Hypothalamus (tissue), 51 donors: ENCODE data around the gene NELFA.
"Not testable (repeated sequence)": the region's sequence is repeated elsewhere in the genome, so short reads cannot be mapped to it uniquely, and the experiment has no call there.

Experiments
- DNase-seq, 51 donors: peaks; one replicate each; lab custom pipeline; 2025; lab: John Stamatoyannopoulos, UW

Gene NELFA

DNA sequence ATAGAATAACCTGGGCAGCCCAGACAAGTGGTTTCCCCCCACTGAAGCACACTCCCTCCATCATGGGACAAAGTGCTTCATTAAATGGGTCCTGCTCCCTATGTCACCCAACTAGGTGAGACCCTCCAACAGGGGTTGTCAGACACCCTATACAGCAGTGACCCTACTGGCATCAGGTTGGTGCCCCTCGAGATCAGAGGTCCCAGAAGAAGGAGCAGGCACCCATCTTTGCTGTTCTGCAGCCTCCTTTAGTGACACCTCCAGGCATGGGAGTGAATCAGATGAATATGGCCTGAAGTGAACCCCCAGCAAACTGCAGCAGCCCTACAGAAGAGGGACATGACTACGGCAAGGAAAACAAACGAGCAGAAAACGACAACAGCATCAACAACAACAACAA is 11.1 kb downstream of the NELFA start:
- no peak for DNase-seq

DNA sequence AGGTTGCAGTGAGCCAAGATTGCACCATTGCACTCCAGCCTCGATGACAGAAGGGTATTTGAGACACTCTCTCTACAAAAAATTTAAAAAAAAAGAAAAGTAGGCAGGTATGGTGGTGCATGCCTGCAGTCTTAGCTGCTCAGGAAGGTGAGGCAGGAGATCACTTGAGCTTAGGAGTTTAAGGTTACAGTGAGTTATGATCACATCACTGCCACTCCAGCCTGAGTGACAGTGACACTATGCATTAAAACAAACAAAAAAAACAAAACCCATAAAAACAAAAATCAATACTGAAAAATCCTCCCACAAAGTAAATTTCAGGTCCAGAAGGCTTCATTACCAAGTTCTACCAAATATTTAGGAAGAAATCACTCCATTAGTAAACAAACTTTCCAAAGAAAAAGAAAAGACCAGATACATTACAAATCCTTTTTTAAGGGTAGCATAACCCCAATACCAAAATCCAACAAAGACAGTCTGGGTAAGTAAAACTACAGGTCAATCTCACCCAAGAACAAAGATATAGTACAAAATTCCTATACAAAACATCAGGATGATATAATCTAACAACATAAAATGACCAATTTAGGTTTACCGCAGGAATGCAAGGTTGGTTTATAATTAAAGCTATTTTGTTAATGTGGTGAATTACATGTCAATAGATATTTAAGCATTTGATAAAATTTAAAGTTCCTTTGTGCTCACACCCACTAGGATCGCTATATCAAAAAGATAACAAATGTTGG is 11.7 kb downstream of the NELFA start:
- no peak for DNase-seq

DNA sequence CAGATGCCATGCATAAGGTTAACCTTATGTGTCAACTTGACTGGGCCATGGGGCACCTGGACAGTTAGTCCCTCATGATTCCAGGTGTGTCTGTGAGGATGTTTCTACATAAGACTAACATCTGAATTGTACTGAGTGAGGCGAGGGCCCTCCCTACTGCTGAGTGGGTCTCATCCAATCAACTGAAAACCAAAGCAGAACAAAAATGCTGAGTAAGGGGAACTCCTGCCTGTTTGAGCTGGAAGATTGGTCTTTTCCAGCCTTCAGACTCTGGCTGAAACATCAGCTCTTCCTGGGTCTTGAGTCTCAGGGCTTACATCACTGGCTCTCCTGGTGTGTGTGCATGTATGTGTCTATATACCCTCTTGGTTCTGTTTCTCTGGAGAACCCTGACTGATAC is 13.8 kb downstream of the NELFA start:
- DNase-seq = no peak

DNA sequence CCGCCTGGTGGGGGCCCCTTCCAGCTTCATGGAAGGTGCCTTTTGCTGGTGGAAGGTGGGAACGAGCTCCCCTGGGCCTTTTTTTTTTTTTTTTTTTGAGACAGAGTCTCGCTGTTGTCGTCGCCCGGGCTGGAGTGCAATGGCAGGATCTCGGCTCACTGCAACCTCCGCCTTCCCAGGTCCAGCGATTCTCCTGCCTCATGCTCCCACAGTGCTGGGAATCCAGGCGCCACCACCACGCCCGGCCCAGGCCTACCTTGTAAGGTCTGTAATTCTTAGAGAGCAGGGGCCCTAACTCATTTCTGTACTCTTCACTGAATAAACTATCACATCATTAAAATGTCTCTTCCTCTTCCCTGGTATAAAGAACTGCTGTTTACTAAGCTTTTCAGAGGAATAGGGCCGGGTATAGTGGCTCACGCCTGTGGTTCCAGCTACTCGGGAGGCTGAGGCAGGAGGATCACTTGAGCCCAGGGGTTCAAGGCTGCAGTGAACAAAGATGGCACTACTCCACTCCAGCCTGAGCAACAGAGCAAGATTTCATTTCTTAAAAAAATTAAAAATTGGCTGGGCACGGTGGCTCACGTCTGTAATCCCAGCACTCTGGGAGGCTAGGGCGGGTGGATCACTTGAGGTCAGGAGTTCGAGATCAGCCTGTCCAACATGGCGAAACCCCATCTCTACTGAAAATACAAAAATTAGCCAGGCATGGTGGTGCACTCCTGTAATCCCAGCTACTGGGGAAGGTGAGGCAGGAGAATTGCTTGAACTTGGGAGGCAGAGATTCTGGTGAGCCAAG is 14.9 kb downstream of the NELFA start:
- not testable (repeated sequence) for DNase-seq

DNA sequence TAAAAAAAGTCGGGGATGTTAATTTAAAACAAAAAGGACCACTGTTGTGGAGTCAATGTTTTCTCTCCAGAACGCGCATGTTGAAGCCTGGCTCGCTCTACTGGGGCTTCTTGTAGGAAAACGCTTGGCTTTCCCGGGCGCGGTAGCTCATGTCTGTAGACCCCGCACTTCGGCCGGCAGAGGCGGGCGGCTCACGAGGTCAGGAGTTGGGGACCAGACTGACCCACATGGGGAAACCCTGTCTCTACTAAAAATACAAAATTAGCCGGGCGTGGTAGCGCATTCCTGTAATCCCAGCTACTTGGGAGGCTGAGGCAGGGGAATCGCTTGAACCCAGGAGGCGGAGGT is 15.6 kb downstream of the NELFA start:
- no peak for DNase-seq

DNA sequence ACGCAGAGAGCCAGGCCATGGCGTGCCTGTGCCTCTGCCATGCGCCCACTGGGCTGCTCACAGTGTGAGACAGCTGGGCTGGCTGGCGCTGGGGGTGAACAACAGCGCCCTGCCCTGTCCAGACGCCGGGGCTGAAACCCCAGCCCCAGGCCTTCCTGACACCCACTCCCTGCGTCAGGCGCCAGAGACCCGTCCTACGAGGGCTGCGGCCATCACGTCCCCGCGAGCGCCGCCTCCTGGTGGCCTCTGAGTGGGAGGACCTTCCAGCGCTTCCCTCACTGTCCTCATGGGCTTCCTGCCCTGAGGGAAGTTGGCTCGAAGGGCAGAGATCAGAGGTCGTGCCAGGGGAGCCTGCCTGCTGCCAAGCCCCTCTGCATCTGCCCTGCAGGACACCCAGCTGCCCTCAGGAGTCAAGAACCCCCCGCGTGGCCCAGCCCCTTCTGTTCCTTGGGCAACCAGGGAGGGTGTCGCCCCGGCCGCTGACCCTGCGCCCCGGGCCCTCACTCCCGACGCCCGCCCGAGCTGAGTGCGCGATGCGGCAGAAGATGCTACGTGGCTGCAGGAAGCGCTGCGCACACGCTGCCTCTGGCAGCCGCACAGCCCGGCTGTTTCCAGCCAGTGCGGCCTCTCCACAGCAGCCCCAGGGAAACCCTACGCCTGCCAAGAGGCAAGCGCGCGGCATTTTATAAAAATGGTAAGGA is 16.2 kb downstream of the NELFA start:
- no peak for DNase-seq

DNA sequence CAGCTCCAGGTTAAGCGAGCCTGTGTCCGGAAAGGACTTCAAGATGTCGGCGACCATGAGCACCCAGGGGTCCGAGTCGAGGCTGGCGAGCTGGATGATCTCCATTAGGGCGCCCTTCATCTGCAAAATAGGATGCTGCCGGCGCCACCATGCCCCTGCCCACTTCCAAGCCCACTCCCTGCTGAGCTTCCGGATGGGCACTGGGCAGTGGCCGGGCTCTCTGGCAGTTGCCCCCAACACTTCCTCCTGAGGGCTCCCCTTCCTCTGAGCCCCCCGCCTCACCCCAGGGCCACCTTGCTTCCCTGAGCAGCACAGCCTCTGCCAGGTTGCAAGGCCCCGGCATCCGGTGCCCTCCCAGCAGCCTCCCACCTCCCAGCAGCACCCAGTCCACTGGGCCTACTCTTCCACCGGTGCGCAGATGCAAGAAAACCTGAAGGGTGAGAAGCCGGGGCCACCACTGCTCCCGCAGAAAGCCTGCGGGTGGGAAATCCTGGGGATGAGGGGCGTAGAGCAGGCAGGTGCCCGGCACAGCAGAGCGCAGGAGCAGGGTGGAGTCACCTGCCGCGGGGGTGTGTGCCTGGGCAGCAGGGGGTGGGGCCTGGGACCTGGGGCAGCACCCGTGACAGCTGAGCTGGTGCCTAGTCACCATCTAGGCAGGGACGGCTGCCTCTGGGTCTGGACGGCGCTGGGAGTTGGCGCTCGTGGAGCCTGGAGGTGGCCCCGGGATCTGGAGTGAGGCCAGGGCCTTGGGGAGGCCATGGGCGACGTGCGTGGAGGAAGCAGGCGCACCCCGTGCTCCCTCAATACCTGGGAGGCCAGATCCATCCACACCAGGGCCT is 17.0 kb downstream of the NELFA start:
- no peak for DNase-seq

DNA sequence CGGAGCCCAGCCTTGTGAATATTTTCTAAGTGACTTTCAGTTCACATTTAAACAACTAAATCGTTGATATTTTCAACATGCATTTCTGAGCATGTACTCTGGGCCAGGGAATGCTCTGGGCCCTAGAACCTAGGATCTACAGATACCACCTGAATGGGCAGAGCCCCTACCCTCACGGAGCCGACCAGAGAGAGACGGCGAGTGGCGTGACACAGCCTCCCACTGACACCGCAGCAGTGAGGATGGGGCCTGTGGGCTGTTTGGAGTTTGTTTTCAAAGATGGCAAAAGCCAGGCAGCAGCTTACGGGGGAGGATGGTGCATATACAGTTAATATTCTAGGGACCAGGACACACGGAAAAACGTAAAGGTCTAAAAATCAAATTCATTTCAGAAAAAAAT is 17.7 kb downstream of the NELFA start:
- no peak for DNase-seq

DNA sequence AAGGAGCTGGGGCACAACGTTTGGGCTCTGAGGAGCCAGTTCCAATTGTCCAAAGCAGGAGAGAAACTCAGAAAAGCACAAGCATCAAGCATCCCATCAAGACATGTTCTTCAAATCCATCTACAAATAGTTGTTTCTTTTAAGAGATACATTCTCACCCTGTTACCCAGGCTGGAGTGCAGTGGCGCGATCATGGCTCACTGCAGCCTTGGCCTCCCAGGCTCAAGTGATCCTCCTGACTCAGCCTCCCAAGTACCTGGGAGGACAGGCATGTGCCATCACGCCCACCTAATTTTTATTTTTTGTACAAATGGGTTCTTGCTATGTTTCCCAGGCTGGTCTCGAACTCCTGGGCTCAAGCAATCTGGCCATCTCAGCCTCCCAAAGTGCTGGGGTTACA is 18.1 kb downstream of the NELFA start:
- DNase-seq = no peak

DNA sequence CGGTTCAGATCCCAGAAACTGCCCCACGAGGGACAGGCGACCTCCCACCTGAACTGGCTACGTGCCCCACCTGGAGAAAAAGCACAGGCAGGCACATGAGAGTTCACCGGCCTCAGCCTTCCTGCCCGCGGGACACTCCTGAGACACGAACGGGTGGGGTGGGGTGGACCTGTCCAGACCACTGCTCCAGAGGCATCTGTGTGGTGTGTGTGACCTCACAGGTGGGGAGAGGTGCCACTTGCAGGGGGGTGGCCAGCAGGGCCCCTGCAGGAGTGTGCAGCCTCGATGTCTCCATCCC is 18.5 kb downstream of the NELFA start:
- DNase-seq = no peak

DNA sequence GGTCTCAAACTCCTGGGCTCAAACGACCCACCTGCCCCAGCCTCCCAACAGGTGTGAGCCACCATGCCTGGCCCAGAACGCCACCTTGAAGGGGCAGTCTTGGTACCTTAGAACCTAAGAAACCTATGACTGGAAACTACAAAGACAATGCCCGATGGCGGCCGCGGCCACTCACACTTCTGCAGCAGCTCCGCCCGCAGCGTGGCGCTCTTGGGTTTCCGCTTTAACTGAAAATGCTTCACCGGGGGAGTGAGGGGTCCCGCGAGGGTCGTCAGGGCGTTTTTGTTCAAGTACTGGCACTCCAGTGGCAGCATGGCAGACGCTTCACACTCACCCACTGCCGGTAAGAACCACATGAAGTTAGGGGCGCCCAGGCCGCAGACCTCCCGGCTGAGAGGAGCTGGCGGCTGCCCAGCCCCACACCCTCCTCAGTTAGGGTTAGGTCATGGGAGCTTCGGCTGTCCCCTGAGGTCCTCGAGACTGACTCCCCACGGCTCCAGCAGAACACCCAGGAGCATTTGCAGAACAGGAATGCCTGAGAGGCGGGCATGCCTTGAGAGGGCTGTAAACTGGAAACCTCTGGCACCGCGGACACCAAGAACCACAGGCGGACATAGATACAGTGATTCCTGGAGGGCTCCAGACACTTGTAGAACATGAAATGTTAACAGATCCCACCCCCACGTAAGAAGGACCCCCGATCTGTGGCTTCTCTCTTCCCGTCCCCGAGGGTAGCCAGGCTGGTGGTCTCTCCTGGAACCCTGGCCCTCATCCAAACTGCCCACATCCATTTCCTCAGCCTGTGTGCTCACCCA is 19.0 kb downstream of the NELFA start:
- no peak for DNase-seq

DNA sequence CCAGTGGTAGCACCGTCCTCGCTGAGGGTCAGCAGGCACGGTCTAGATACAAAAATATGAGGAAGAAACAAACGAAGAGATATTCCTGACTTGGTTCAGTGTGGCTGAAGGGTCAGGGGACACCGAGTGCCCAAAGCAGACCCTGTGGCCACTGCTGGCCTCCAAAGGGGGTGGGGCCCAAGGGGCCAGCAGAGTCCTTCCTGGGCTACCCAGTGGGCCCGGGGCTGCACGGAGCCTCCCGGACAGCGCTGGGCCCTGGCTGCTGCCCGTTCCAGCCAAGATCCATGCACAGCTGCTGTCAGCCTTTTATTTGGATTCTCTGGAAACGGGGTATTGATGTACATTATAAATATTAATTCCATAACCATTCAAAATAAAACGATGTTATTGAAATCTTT is 20.4 kb downstream of the NELFA start:
- DNase-seq = no peak

DNA sequence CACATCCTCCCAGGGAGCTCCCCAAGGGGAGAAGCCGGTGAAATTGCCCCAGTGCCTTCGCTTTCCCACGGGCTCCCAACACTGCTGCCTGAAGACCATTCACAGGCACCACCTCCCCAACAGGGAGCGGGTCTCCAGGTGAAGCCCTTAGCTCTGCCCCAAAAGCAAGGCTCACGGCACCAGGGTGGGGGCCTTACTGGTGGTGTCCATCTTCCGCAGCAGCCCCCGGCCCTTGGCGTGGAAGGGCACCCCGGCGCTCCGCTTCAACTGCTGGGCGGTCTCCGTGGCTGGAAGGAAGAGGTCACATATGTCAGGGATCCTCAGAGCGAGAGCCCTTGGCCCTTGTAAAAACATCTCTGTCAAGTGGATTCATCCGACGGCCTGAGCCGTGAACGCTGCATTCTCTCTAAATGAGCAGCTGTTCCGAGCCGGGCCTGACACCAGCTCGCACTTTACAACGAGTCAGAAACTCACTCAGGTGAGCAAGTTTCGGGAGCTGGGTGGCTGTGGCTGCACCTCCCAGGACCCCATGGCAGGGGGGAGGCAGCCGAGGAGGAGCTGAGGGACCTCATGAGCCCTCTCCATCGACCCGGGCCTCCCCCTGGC is 20.9 kb downstream of the NELFA start:
- DNase-seq = no peak

DNA sequence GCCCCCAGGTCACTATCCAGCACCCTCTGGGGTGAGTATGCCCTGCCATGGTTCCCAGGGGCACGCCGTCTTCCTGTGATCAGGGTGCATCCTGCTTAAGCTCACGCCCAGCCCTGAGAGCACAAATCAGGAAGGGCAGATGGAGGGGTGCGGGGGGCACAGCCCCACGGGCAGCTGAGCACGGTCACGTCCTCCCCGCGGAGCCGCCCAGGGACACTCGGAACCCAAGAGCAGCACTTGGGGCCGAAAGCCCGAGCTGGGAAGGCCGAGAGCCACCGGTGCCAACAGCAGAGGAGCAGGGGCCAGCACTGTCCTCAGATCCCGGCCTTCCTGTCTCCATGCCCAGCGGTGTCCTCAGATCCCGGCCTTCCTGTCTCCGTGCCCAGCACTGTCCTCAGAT is 21.5 kb downstream of the NELFA start:
- no peak for DNase-seq

DNA sequence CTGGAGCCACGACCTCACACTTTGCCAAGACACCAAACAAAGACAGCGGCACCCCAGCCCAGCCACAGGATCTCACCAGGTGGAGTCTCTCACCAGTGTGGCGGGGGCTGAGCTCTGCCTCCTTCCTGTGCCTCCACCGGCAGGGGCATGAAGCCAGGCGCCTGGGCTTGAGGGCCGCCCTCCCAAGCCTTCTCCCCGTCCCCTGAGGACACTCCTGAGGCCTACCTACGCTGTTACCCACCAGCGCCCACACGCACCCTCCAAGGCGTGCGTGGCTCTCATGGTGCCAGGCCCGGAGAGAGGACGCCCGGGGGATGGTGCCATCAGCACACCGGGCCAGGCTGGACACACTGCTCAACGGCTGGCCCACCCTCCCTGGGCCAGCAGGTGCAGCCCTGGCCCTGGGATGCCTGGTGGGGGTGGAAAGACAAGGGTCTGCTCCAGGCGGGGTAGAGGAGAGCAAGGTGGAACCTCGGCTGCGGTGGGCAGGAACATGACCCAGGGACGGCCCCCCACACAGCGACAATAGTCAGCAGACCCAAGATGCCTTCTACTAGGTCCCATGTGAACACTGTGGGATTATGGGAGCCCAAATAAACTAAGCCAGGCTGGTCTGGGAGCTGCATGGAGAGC is 22.1 kb downstream of the NELFA start:
- DNase-seq = no peak

DNA sequence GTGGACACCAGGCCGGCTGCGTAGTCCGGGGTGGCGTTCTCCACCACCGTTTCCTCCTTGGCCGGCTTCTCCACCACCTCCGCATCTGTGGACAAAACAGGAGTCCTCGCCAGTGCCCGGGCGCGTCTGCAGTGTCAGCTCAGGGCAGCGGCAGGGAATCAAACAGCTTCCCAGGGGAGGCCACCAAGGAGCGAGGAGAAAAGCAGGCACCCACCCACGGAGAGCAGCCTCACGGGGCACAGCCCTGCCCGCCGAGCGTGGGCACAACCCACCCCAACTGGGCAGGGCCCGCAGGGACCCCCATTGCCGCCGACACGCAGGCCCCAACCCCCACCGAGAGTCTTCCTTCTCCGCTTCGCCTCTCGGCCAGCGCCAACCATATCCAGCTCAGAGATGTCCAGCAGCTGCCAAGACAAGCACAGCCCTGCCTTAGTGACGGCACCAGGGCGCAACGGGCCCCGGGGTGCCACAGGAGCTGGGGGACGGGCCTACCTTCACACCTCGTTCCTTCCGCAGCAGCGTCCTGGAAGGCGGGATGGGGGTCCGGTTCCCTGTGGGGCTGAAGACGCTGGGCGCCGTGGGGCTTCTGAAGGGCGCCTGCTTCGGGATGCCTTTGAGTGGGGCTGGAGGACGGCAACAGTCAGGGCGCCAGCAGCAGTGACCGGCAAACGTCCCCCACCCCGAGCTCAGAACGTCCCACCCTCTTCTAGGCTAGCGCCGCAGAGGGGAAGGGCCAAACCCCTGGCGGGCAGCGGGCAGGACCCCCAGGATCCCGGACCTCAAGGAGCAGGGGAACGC is 22.8 kb downstream of the NELFA start:
- DNase-seq = no peak

DNA sequence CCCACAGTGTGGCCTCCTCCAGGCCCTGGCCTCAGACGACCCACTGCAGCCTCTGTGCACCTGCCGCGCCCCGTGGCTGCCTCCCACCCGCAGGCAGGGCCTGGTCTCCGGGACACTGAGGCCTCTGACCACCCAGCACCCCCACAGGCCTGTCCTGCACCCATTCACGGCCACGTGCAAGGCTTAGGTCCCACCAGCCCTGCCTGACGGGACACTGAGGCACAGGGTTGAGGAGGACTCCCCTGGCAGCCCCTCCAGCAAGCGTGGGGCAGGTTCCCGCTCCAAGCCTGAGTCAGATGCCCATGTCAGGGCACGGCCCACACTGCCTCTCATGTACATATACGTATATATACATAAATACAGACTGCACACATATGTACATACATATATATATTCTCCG is 23.5 kb downstream of the NELFA start:
- DNase-seq = no peak

DNA sequence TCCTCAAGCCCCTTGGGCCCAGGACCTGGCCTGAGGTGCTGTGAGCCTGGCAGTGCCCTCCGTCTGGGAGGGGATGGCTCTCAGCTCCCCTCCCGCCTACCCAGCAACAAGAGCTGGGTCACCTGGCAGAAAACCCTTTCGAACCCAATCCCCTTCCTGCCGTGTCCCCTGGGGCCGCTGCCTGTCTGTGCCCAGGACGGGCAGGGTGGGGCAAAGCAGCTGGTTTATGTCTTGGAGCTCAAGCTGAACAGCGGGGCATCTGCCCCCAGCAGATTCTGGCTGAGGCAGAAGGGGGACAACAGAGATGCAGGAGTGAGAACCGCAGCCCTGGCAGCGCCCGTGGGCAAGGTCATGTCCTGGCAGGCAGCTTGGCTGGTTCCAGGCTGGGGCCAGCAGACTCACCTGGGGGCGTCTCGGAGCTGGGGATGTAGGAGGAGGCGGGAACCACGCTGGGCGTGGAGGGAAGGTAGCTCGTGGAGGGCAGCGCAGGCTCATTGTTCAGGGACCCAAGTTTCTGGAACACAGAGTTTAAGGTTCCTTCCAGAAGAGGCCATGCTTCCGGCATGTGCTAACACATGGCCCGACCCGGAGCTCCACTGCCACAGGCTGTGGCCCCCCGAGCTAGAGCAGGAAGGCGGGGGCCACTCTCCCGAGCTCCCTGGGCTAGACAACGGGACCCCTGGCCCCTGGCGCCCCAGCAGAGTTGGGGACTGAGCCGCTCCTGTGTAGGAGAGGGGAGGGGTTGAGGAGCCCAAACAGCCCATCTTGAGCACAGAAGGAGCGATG is 24.2 kb downstream of the NELFA start:
- no peak for DNase-seq
